Ovary (tissue), 9 donors: ENCODE data around the gene DNAI4. TPM values are rescaled to one million over a fixed set of nuclear protein-coding genes. Genes with fewer than 3 reads are reported as not detected.

Source experiments
- DNase-seq, 5 donors: peaks; one replicate each; pipeline ENCODE4 v3.0.0-alpha.2; 2019 to 2020
- H3K27ac ChIP-seq, 2 donors: fragments of 200-600 bp; one replicate each; pipeline versions ENCODE4 v1.5.1 to v1.8.0; 2019 to 2022
- H3K27me3 ChIP-seq: fragments of 200-600 bp; one replicate; pipeline ENCODE4 v1.8.0; 2022
- H3K36me3 ChIP-seq: fragments of 200-600 bp; sonication (generic); one replicate; pipeline ENCODE4 v1.5.1; 2019
- H3K4me1 ChIP-seq: one replicate; pipeline ENCODE4 v1.8.1; 2013; ENCODE audit warnings: mild to moderate bottlenecking, moderate library complexity; ENCODE audit not compliant: insufficient read depth
- H3K4me3 ChIP-seq: fragments of 200-600 bp; sonication (generic); one replicate; pipeline ENCODE4 v1.5.1; 2017
- H3K9me3 ChIP-seq, 2 donors: fragments of 200-600 bp in 1 of 2; sonication (generic) in 1 of 2; one replicate each; pipeline versions ENCODE4 v1.5.1 to v1.8.1; 2013 to 2019; ENCODE audit warnings: mild to moderate bottlenecking in 1 of 2, moderate library complexity in 1 of 2
- CTCF ChIP-seq, 3 donors: fragments of 450-650 bp in 2 of 3; fragments of 200-600 bp in 1 of 3; IDR thresholded peaks; one replicate each; pipeline versions ENCODE4 v1.5.1 to v1.8.0; 2016 to 2022; ENCODE audit warnings: antibody characterized with exemption in 3 of 3, mild to moderate bottlenecking in 1 of 3
- EP300 ChIP-seq: sonication (generic); formaldehyde crosslinking; IDR thresholded peaks from one replicate; pipeline ENCODE4 v1.6.1; 2017; ENCODE audit warnings: antibody characterized with exemption
- POLR2A ChIP-seq: fragments of 450-650 bp; IDR thresholded peaks from one replicate; pipeline ENCODE4 v1.6.1; 2017; ENCODE audit warnings: antibody characterized with exemption, mild to moderate bottlenecking, moderate library complexity
- WGBS, 3 donors: extraction: QIAGEN DNeasy Blood & Tissue Kit in 1 of 3; methylation state at CpG; one replicate each; pipeline versions ENCODE4 v1.1.5 to v1.1.7; 2013 to 2017; 5-methylcytosine and 5-hydroxymethylcytosine counted together
- intact Hi-C, 4 donors: fragments of 100-400 bp; cut with DNase I; formaldehyde crosslinking; loops; one replicate each; pipeline versions ENCODE4 v1.11.0 to v1.15.1; 2022 to 2023
- polyA plus RNA-seq, 2 donors: library from polyadenylated mRNA; stranded (reverse); fragments of 200-250 nt in 1 of 2; fragments of 350-450 nt in 1 of 2; fragmentation: Illumina TruSeq in 1 of 2; extraction: RNeasy Lipid Tissue Mini Kit (QIAGEN cat#74804) in 1 of 2; gene quantifications; one replicate each; pipeline ENCODE4 v1.2.3, GENCODE V29; 2013 to 2014
- total RNA-seq, 7 donors: library from RNA; depleted of rRNA in 2 of 7; stranded (reverse); fragments of >200 nt in 2 of 7; fragmentation: NEBNext Ultra II Directional in 3 of 7; extraction: Animal tissue kit (Norgen Biotek cat#: 25700) in 3 of 7; gene quantifications; one replicate each; pipeline versions ENCODE4 v1.1.0 to v1.2.4, GENCODE V29; 2016 to 2023
- donor health status: DM: no; HTN: no; CAD: no; lungs with moderate emphysema.
- donor health status: DM: no; HTN: no; CAD: no.
- donor health status: Bipolar disorder and iron deficiency.
- donor health status: DM: yes; HTN: yes; CAD: no.
- donor health status: DM: no; HTN: no; CAD: no.
- donor health status: DM: yes; HTN: yes; CAD: no.

DNAI4 gene
- total and polyA plus RNA-seq, 9 donors: 2.5 to 52.6 (median 27.2) TPM

DNA sequence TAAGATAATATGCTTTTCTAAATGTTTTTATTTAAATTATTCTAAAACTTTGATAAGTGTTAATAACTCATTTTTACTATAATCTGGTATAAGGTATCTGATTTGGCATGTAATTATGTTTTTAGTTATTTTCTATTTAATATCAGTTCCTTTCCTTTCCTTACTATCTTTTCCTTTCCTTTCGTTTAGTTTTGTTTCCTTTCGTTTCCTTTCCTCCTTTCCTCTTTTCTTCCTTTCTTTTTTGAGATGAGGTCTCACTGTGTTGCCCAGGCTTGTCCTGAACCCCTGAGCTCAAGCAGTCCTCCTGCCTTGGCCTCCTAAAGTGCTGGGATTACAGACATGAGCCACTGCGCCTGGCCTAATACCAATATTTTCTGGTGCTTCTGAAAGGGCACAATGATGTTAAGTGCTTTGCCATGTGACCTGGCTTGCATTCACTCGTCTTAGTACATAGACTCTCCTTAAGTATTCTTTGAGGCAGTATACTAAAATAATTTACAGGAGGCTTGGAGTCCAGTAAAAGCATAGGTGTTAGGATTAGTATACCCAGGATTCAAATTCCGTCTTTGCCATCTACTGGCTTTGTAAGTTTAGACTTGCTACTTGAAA lies 18.8 kb upstream of the DNAI4 start:
- Histone ChIP-seq H3K36me3 (no peaks in the 10 kb centered on the region), H3K4me3 (no peak overlapping the region), H3K27ac (peak overlapping the region in 1 of 2 donors; percentile 36), H3K27me3 (no peaks in the 10 kb centered on the region), H3K4me1 (peaks cover 9% of the 10 kb centered on the region), H3K9me3 (no peaks in the 10 kb centered on the region)
- no peak for TF ChIP-seq EP300
- TF ChIP-seq CTCF (IDR thresholded peaks at IDR 0.05): no peak
- TF ChIP-seq POLR2A: no peak
- no peak for DNase-seq
- intact Hi-C loops: no loop called here
- WGBS, 3 donors: 77 to 83% (median 80%) methylated on average over 5 of the region's 5 CpGs

DNA sequence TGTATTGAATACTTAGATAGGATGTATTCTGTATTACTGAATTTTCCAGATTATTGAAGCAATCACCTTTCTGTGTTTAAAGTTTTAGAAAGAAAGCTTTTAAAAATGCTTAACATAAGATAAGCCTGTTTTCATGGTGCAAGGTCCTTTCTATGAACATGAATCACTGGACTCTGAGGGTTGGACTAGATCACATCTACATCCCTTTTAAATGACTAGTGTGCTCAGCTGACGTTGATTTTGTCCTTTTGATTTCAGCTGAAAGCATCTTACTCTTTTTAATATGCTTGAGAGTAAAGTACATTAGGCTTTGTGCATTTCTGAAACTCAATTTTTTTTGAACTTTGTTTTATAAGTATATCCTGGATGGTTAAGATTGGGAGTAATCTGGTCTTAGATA lies 16.3 kb upstream of the DNAI4 start:
- Histone ChIP-seq H3K4me3 (no peak overlapping the region), H3K9me3 (no peaks in the 10 kb centered on the region), H3K36me3 (no peaks in the 10 kb centered on the region), H3K27me3 (no peaks in the 10 kb centered on the region), H3K4me1 (peaks cover 7% of the 10 kb centered on the region), H3K27ac (no peak overlapping the region)
- intact Hi-C loops: no loop called here
- no peak for DNase-seq
- 84 to 95% (median 86%) methylated on average over 1 of the region's 1 CpG for WGBS, 3 donors
- TF ChIP-seq CTCF (IDR thresholded peaks at IDR 0.05) (no peak), POLR2A (no peak), EP300 (no peak)

DNA sequence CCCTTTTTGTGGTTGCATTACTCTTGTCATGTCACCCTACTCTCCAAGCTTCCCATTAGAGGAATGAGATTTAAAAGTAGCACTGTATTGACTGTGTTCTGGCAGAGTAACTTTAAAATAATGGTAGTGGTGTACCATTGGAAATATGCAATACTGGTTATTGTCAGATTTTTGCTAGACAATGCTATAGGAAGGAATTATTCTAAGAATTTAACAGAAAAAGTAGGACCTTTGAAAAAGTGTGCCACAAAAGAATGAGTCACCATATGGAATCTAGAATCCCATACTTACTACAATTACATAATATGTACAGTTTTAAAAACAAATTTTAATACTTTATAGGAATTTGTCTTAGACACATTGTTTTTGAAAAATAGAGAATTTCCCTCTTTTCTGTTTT lies 14.0 kb upstream of the DNAI4 start:
- H3K4me1 ChIP-seq: peaks cover 5% of the 10 kb centered on the region
- no peaks in the 10 kb centered on the region for H3K36me3 ChIP-seq
- no peaks in the 10 kb centered on the region for H3K27me3 ChIP-seq
- TF ChIP-seq POLR2A (no peak), EP300 (no peak), CTCF (IDR thresholded peaks at IDR 0.05) (no peak)
- H3K27ac ChIP-seq: no peak overlapping the region
- intact Hi-C loops: no loop called here
- no peaks in the 10 kb centered on the region for H3K9me3 ChIP-seq
- DNase-seq: no peak
- no peak overlapping the region for H3K4me3 ChIP-seq

DNA sequence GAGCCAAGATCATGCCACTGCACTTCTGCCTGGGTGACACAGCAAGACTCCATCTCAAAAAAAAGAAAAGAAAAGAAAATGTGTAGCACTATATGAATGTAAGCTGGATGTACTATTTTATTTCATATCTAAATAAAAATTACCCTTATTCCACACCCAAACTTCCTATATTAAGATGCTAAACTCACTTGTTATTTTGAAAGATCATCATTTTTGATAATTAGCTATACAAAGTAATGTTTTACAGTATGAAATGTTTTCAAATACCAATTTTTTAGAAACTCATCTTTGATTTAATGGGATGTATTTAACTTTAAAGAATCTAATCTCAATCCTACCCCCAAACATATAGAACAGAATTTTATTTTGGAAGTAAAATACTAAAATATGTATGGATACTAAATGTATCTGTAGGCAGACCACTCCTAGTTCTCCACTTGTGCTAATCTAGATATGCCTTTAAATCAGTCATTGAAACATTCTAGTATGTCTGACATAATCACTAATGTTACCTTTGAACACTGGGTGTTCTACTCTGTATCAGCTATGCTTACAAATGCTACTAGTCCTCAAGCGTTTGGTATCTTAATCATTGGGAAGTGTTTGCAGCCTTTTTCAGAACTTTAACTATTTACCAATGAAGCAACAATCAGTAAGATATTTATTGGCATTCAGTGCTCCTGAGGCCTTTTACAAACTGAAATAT lies 13.0 kb upstream of the DNAI4 start:
- Histone ChIP-seq H3K4me1 (peaks cover 3% of the 10 kb centered on the region), H3K9me3 (no peaks in the 10 kb centered on the region), H3K27ac (no peak overlapping the region), H3K4me3 (no peak overlapping the region), H3K27me3 (no peaks in the 10 kb centered on the region), H3K36me3 (no peaks in the 10 kb centered on the region)
- WGBS, 3 donors: 2 to 45% (median 26%) methylated on average over 1 of the region's 1 CpG
- intact Hi-C loops: no loop called here
- no peak for DNase-seq
- TF ChIP-seq POLR2A (no peak), CTCF (IDR thresholded peaks at IDR 0.05) (no peak), EP300 (no peak)
